ENCODE results near the gene FGGY. TPM values are rescaled to one million over a fixed set of nuclear protein-coding genes. Genes with fewer than 3 reads are reported as not detected.

FGGY gene
- total and polyA plus RNA-seq, 2 donors (not counting 3 experiments of a cell fraction or from before 2014, with no cell fraction given): 5.6 to 6.4 TPM

DNA sequence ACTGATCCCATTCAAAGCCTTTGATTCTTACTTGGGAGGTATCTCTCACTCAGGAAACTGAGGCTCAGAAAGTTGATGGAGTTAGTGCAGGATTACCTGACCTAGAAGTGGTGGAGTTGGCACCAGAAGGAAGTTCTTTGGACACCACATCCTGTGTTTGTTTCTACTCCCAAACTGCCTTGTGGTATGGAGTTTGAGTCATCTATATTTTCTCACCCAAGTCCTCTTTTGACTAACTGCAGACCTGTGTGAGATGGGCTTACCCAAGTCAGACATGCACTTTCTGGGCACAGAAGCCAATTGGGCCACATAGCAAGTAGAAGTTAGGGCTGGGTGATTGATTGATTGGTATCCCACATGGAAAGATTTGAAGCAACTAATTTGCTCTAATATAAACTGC, 36.1 kb downstream of the FGGY start:
- H4K20me1 ChIP-seq (replicated peaks; ENCODE audit: control insufficient read depth, extremely low read depth, insufficient read depth, low read length): no peaks in the 10 kb centered on the region
- BruUV-seq (replicated peaks): no TSS peak
- H3K27me3 ChIP-seq (ENCODE audit: control insufficient read depth in 2 of 2, insufficient read depth in 2 of 2, low read length in 2 of 2): no peaks in the 10 kb centered on the region
- H3K4me1 ChIP-seq (ENCODE audit: control insufficient read depth, extremely low read depth, insufficient read depth, low read length): peaks cover 32% of the 10 kb centered on the region
- intact Hi-C loops (cut with micrococcal nuclease): no loop called here
- no peak overlapping the region for H2AFZ ChIP-seq (ENCODE audit: low read depth, low read length)
- POLR2A ChIA-PET: no interaction called here
- CTCF ChIA-PET: no interaction called here
- H3K9ac ChIP-seq (replicated peaks; ENCODE audit: extremely low read depth, insufficient read depth, low read length): no peak overlapping the region
- peak overlapping the region; percentile 49 for H3K4me2 ChIP-seq (ENCODE audit: insufficient read depth, low read length)
- H3K36me3 ChIP-seq (ENCODE audit: control insufficient read depth in 2 of 2, extremely low read depth in 1 of 2, insufficient read depth in 2 of 2, low read length in 2 of 2): no peaks in the 10 kb centered on the region
- FAIRE-seq (peak; percentile 89), DNase-seq (ENCODE audit: low read depth, low spot score) (peak; percentile 51)
- dilution Hi-C loops (cut with MboI; ENCODE audit: extremely low pct_ligation_motif_present, low sequenced_read_pairs): no loop called here
- peak; percentile 53 for TF ChIP-seq POLR2AphosphoS5 (IDR thresholded peaks at IDR 0.05; ENCODE audit: insufficient read depth, low read depth, low read length)
- TF ChIP-seq EZH2 (IDR thresholded peaks at IDR 0.05; ENCODE audit: borderline replicate concordance, low read depth, low read length, severe bottlenecking): no peak
- TF ChIP-seq GATA2 (IDR thresholded peaks at IDR 0.05; ENCODE audit: insufficient read depth, insufficient read length, low read depth, low read length): peak; percentile 51
- no peak for TF ChIP-seq JUN (IDR thresholded peaks at IDR 0.05; ENCODE audit: borderline replicate concordance, insufficient read depth, insufficient read length, low read depth)
- no peak for TF ChIP-seq CTCF (IDR thresholded peaks at IDR 0.05; ENCODE audit: extremely low read depth in 1 of 2, insufficient read depth in 1 of 2, low read depth in 1 of 2, low read length in 2 of 2)
- TF ChIP-seq MYC (IDR thresholded peaks at IDR 0.05; ENCODE audit: low read depth, low read length): no peak
- TF ChIP-seq, protein P1, sequence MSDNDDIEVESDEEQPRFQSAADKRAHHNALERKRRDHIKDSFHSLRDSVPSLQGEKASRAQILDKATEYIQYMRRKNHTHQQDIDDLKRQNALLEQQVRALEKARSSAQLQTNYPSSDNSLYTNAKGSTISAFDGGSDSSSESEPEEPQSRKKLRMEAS (IDR thresholded peaks at IDR 0.05; ENCODE audit: insufficient read depth, insufficient read length): no peak
- peak; percentile 65 for TF ChIP-seq FOS (IDR thresholded peaks at IDR 0.05; ENCODE audit: borderline replicate concordance, insufficient read depth, low read length)
- no peak for TF ChIP-seq POLR2A (IDR thresholded peaks at IDR 0.05; ENCODE audit: low read depth, low read length)
- H3K79me2 ChIP-seq (ENCODE audit: control insufficient read depth, insufficient read depth, low read length): no peaks in the 10 kb centered on the region
- peak overlapping the region; percentile 45 for H3K27ac ChIP-seq (ENCODE audit: insufficient read depth, low read depth, low read length)
- no peak overlapping the region for H3K4me3 ChIP-seq (replicated peaks in 1 of 3; ENCODE audit: insufficient read depth in 1 of 3, low read depth in 1 of 3, low read length in 3 of 3)
- no peaks in the 10 kb centered on the region for H3K9me1 ChIP-seq (replicated peaks; ENCODE audit: control insufficient read depth, extremely low read depth, insufficient read depth, low read length)
- no peaks in the 10 kb centered on the region for H3K9me3 ChIP-seq (replicated peaks; ENCODE audit: control insufficient read depth, insufficient read depth, low read length)

All from endothelial cell of umbilical vein (primary cell).